Karpas-422 (cell line): ENCODE data around the gene REG3G. TPM values are rescaled to one million over a fixed set of nuclear protein-coding genes. Genes with fewer than 3 reads are reported as not detected.
"Not testable (repeated sequence)": the region's sequence is repeated elsewhere in the genome, so short reads cannot be mapped to it uniquely, and the experiment has no call there.

ENCODE experiments used
- DNase-seq: peaks from one replicate; pipeline ENCODE4 v3.0.0-alpha.2; 2015
- H2AFZ ChIP-seq: fragments of 200-600 bp; sonication (generic); 2 replicates; pipeline ENCODE4 v1.6.1; 2014; ENCODE audit warnings: antibody characterized with exemption, low read length, mixed read lengths
- H3K27ac ChIP-seq: fragments of 200-600 bp; sonication (generic); 2 replicates; pipeline ENCODE4 v1.5.1; 2014; ENCODE audit warnings: mild to moderate bottlenecking, low read length, moderate library complexity
- H3K27me3 ChIP-seq: fragments of 200-600 bp; sonication (generic); 2 replicates; pipeline ENCODE4 v1.6.1; 2014; ENCODE audit warnings: low read length, mixed read lengths
- H3K36me3 ChIP-seq: fragments of 200-600 bp; sonication (generic); 2 replicates; pipeline ENCODE4 v1.6.1; 2014; ENCODE audit warnings: low read length, mixed read lengths; ENCODE audit not compliant: insufficient read depth
- H3K4me1 ChIP-seq: fragments of 200-600 bp; sonication (generic); 2 replicates; pipeline ENCODE4 v1.6.1; 2014; ENCODE audit warnings: mild to moderate bottlenecking, low read length, mixed read lengths
- H3K4me2 ChIP-seq: fragments of 200-600 bp; sonication (generic); 2 replicates; pipeline ENCODE4 v1.6.1; 2014; ENCODE audit warnings: low read length, low read depth, mild to moderate bottlenecking; ENCODE audit not compliant: poor library complexity, severe bottlenecking
- H3K4me3 ChIP-seq: fragments of 200-600 bp; sonication (generic); 2 replicates; pipeline ENCODE4 v1.5.1; 2014; ENCODE audit warnings: mild to moderate bottlenecking, antibody characterized with exemption, low read length, mixed read lengths
- H3K79me2 ChIP-seq: fragments of 200-600 bp; sonication (generic); 2 replicates; pipeline ENCODE4 v1.6.1; 2014; ENCODE audit warnings: mild to moderate bottlenecking, low read length, mixed read lengths
- H3K9ac ChIP-seq: fragments of 200-600 bp; sonication (generic); 2 replicates; pipeline ENCODE4 v1.6.0; 2014; ENCODE audit warnings: low read length
- H3K9me2 ChIP-seq: fragments of 200-600 bp; sonication (generic), shearing (Covaris generic); replicated peaks from 2 replicates; pipeline ENCODE4 v1.6.0; 2014; ENCODE audit warnings: mild to moderate bottlenecking, low read length, moderate library complexity; ENCODE audit not compliant: insufficient read depth
- H3K9me3 ChIP-seq: fragments of 300-700, 200-600 bp; sonication (generic); 2 replicates; pipeline ENCODE4 v1.6.1; 2014; ENCODE audit warnings: low read length, mixed read lengths
- H4K20me1 ChIP-seq: fragments of 200-600 bp; sonication (generic); 2 replicates; pipeline ENCODE4 v1.6.1; 2014; ENCODE audit warnings: mild to moderate bottlenecking, antibody characterized with exemption, low read length, low read depth; ENCODE audit not compliant: insufficient read depth
- total RNA-seq: library from RNA; depleted of rRNA; stranded (reverse); fragments of >200 nt; shearing (Covaris generic); gene quantifications from 2 replicates; pipeline ENCODE4 v1.2.3, GENCODE V29; 2014; ENCODE audit warnings: low replicate concordance; rRNA removed

REG3G gene
- total RNA-seq, 1 experiment from 2014 or later: not detected

DNA sequence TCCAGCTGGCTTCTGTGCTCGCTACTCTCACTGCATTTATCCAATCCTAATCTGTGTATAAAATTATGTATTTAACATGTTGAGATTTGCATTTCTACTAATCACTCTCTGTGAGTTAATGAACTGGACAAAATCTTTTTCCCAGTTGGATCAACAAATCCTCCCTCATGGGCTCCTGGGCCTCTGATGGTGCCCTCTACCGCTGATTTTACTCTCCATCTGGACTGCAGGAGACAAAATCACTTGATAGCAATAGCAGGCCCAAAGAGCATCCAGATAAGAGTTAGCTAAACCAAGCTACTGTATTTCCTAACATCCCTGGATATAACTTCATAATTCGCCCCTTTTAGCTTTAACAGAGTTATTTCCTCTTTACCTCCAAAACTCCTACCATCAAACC is 14.4 kb downstream of the REG3G start:
- Histone ChIP-seq H3K79me2 (no peaks in the 10 kb centered on the region), H3K27ac (no peak overlapping the region; the same call in 1 of the 2 replicates), H3K4me2 (peak overlapping the region; percentile 28), H3K9me3 (no peaks in the 10 kb centered on the region), H3K4me1 (peaks cover 24% of the 10 kb centered on the region), H3K36me3 (no peaks in the 10 kb centered on the region), H4K20me1 (no peaks in the 10 kb centered on the region), H3K27me3 (no peaks in the 10 kb centered on the region), H2AFZ (no peak overlapping the region), H3K4me3 (no peak overlapping the region), H3K9ac (no peak overlapping the region), H3K9me2 (no peaks in the 10 kb centered on the region)
- no peak for DNase-seq

DNA sequence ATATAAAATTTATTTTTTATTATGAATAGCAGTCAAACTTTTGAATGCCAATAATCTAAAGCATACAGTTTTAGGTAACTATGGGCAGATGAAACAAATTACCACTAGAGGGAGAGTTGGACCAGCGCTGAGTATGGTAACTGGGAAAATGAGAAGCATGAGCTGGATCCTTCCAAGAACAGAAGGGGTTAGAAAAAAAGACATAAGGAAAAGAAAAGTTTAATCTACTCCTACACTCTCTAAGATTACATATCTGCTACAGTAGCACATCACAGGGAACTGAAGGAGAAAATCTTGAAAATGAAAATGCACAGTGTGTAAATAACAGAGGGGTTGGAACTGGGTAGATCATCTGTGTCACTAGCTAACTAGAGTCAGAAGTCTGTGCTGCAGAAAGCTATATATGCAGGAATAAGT is 15.5 kb downstream of the REG3G start:
- Histone ChIP-seq H3K9me2 (no peaks in the 10 kb centered on the region), H3K79me2 (no peaks in the 10 kb centered on the region), H3K27ac (no peak overlapping the region), H3K27me3 (no peaks in the 10 kb centered on the region), H3K4me2 (no peak overlapping the region), H3K4me3 (no peak overlapping the region), H4K20me1 (no peaks in the 10 kb centered on the region), H3K4me1 (peaks cover 24% of the 10 kb centered on the region), H3K36me3 (no peaks in the 10 kb centered on the region), H3K9ac (no peak overlapping the region), H3K9me3 (no peaks in the 10 kb centered on the region), H2AFZ (no peak overlapping the region)
- DNase-seq: peak; percentile 76

DNA sequence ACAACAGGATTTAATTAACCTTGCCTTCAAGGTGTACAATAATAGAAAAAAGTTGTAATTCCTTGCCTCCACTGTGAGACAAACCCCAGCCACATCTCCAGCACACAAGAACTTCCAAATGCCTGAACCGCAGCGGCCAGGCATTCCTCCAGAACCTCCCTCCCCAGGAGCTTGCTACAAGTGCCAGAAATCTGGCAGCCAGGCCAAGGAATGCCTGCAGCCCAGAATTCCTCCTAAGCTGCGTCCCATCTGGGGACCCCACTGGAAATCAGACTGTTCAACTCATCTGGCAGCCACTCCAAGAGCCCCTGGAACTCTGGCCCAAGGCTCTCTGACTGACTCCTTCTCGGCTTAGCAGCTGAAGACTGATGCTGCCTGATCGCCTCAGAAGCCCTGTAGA is 28.0 kb downstream of the REG3G start:
- not testable (repeated sequence) for H3K36me3 ChIP-seq, H3K9me2 ChIP-seq, DNase-seq, H3K4me2 ChIP-seq, H3K79me2 ChIP-seq, H3K27ac ChIP-seq, H4K20me1 ChIP-seq, H3K9ac ChIP-seq, H2AFZ ChIP-seq, H3K27me3 ChIP-seq, H3K4me1 ChIP-seq, H3K4me3 ChIP-seq, H3K9me3 ChIP-seq

DNA sequence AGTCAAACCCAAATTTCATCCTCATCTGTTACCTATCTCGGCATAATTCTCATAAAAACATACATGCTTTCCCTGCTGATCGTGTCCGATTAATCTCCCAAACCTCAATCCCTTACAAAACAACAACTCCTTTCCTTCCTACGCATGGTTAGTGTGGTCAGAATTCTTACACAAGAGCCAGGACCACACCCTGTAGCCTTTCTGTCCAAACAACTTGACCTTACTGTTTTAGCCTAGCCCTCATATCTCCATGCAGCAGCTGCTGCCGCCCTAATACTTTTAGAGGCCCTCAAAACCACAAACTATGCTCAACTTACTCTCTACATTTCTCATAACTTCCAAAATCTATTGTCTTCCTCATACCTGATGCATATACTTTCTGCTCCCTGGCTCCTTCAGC is 29.3 kb downstream of the REG3G start:
- not testable (repeated sequence) for H3K9ac ChIP-seq, H2AFZ ChIP-seq, H3K27me3 ChIP-seq

DNA sequence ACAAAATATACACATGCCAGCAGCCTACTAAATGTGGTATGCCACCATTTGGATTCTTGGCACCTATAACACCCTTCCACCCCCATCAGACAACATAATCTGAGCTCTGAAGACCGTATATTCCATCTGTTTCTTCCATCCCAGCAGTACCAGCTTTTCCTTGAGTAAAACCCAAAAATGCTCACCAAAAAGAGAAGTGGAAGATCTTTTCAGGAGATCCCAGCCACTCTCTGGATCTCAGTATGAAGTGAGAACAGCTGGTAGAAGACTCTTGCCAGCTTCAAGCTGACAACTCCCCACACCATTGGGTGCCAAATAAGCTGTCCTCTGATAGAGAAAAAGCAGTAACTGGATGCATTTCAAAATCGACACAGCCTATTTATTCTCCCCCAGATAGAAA is 39.7 kb downstream of the REG3G start:
- no peaks in the 10 kb centered on the region for H3K27me3 ChIP-seq
- no peaks in the 10 kb centered on the region for H3K9me3 ChIP-seq
- no peaks in the 10 kb centered on the region for H3K36me3 ChIP-seq
- DNase-seq: no peak
- H4K20me1 ChIP-seq: no peaks in the 10 kb centered on the region
- no peak overlapping the region for H3K27ac ChIP-seq
- no peaks in the 10 kb centered on the region for H3K79me2 ChIP-seq
- H2AFZ ChIP-seq: no peak overlapping the region
- no peaks in the 10 kb centered on the region for H3K4me1 ChIP-seq
- H3K4me2 ChIP-seq: no peak overlapping the region
- H3K9me2 ChIP-seq: no peaks in the 10 kb centered on the region
- no peak overlapping the region for H3K9ac ChIP-seq
- H3K4me3 ChIP-seq: no peak overlapping the region

More for the DNA sequence above, 29.3 kb downstream of the REG3G start:
- not testable (repeated sequence) for DNase-seq, H3K9me3 ChIP-seq, H3K36me3 ChIP-seq, H3K4me3 ChIP-seq, H4K20me1 ChIP-seq, H3K79me2 ChIP-seq, H3K27ac ChIP-seq, H3K4me1 ChIP-seq, H3K4me2 ChIP-seq, H3K9me2 ChIP-seq

DNA sequence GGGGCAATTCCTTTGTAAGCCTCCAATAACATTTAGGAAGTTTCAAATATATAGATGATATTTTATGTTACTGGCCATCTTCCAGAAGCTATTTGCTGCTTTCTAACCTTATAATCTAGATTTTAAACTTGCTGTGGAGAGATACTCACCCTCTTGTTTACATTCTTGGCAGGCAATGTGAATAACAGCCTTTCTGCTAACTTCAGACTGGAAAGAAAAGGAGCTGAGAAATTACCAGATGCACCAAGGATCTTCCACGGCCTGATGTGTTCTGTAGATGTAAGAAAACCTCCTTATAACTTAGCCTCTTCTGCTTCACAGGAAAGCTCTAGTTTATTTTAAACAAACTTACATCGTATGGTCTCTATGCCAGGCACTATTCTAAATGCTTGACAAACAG is 45.6 kb downstream of the REG3G start:
- Histone ChIP-seq H3K9me2 (no peaks in the 10 kb centered on the region), H3K27ac (no peak overlapping the region), H3K27me3 (no peaks in the 10 kb centered on the region), H3K9me3 (no peaks in the 10 kb centered on the region), H2AFZ (no peak overlapping the region), H3K4me2 (no peak overlapping the region), H3K4me1 (no peaks in the 10 kb centered on the region), H4K20me1 (no peaks in the 10 kb centered on the region), H3K79me2 (no peaks in the 10 kb centered on the region), H3K9ac (no peak overlapping the region), H3K36me3 (no peaks in the 10 kb centered on the region), H3K4me3 (no peak overlapping the region)
- DNase-seq: no peak

Other genes with a start within 250 kb of the REG3G start
- gene REG1B, start 62.3 kb downstream of the REG3G start, total RNA-seq: not detected in 2 replicates
- gene REG1A, start 94.8 kb downstream of the REG3G start, total RNA-seq: not detected in 2 replicates
- not detected in 2 replicates for gene REG3A, start 134.1 kb downstream of the REG3G start, total RNA-seq